Measurements from ENCODE around the gene FGD3. TPM values are rescaled to one million over a fixed set of nuclear protein-coding genes. Genes with fewer than 3 reads are reported as not detected.

Gene FGD3
- total RNA-seq, 3 donors from 2014 or later, result 10.2 to 18.0 (median 10.4) TPM

- peak in 1 of 2 donors; percentile 28 for DNase-seq (ENCODE audit: low spot score in 2 of 2)
- Histone ChIP-seq H3K4me1 (no peaks in the 10 kb centered on the region), H3K4me3 (no peak overlapping the region), H3K27me3 (no peaks in the 10 kb centered on the region), H3K9me3 (no peaks in the 10 kb centered on the region), H3K27ac (no peak overlapping the region), H3K36me3 (no peaks in the 10 kb centered on the region)
- intact Hi-C loops (cut with DNase I; ENCODE audit: low total_unique reads), result loop anchor here (10.0 kb wide), 1 partner anchor 510 kb away; no protein-coding TSS in a partner anchor
- TF ChIP-seq POLR2AphosphoS5 (IDR thresholded peaks at IDR 0.05) (no peak), POLR2A (IDR thresholded peaks at IDR 0.05) (no peak)
- TF ChIP-seq, protein P1, sequence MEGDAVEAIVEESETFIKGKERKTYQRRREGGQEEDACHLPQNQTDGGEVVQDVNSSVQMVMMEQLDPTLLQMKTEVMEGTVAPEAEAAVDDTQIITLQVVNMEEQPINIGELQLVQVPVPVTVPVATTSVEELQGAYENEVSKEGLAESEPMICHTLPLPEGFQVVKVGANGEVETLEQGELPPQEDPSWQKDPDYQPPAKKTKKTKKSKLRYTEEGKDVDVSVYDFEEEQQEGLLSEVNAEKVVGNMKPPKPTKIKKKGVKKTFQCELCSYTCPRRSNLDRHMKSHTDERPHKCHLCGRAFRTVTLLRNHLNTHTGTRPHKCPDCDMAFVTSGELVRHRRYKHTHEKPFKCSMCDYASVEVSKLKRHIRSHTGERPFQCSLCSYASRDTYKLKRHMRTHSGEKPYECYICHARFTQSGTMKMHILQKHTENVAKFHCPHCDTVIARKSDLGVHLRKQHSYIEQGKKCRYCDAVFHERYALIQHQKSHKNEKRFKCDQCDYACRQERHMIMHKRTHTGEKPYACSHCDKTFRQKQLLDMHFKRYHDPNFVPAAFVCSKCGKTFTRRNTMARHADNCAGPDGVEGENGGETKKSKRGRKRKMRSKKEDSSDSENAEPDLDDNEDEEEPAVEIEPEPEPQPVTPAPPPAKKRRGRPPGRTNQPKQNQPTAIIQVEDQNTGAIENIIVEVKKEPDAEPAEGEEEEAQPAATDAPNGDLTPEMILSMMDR (IDR thresholded peaks at IDR 0.05), result no peak
Observed at GRCh38 chr9:92954886-92955285, 7.6 kb downstream of the FGD3 start.

DNA sequence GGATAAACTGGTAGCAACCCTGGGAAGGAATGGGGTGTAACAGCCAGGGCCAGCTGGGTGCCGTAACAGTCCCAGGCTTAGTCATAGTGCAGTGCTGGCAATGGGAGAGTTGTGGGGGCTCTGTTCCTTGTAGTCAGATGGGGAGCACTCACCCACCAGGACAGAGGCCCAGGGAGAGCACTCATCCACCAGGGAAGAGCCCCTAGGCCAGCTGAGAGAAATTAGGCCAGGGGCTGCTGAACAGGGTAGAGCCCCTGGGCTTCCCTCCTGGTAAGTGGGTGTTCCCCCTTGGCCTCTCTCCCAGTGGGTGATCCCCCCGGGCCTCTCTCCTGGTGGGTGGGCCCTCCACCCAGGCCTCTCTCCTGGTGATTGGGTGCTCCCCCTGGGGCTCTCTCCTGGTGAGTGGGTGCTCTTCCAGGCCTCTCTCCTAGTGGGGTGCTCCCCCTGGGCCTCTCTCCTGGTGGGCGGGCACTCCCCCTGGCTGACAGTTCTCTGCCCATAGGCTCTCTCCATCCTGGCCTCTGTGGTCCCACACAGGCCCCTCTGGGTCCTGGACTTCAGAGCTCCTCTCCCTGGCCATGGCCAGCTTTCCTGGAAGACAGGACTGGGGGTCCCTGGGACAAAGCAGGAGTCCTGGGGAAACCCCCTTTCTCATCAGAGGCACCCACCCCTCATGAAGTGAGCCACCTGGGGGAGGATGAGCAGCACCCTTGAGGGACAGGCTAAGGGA is 13.4 kb downstream of the FGD3 start:
- peak in 1 of 2 donors; percentile 14 for DNase-seq (ENCODE audit: low spot score in 2 of 2)
- Histone ChIP-seq H3K4me3 (no peak overlapping the region), H3K9me3 (no peaks in the 10 kb centered on the region), H3K27me3 (no peaks in the 10 kb centered on the region), H3K27ac (peak overlapping the region in 1 of 2 donors; percentile 7), H3K4me1 (no peaks in the 10 kb centered on the region), H3K36me3 (no peaks in the 10 kb centered on the region)
- TF ChIP-seq POLR2AphosphoS5 (IDR thresholded peaks at IDR 0.05) (no peak), POLR2A (IDR thresholded peaks at IDR 0.05) (no peak)
- TF ChIP-seq, protein P1 (IDR thresholded peaks at IDR 0.05), result no peak
- intact Hi-C loops (cut with DNase I; ENCODE audit: low total_unique reads), result no loop called here

- H3K36me3 ChIP-seq, result no peaks in the 10 kb centered on the region
- H3K9me3 ChIP-seq, result no peaks in the 10 kb centered on the region
- intact Hi-C loops (cut with DNase I; ENCODE audit: low total_unique reads), result loop anchor here (2.0 kb wide), 1 partner anchor 37 kb away; no protein-coding TSS in a partner anchor
- H3K27me3 ChIP-seq, result no peaks in the 10 kb centered on the region
- peak overlapping the region in 1 of 2 donors; percentile 7 for H3K27ac ChIP-seq
- no peak for TF ChIP-seq POLR2AphosphoS5 (IDR thresholded peaks at IDR 0.05)
- TF ChIP-seq, protein P1 (IDR thresholded peaks at IDR 0.05), result no peak
- peak in 1 of 2 donors; percentile 28 for DNase-seq (ENCODE audit: low spot score in 2 of 2)
- no peaks in the 10 kb centered on the region for H3K4me1 ChIP-seq
- no peak overlapping the region for H3K4me3 ChIP-seq
Observed at GRCh38 chr9:92961627-92962302, 14.4 kb downstream of the FGD3 start.

DNA sequence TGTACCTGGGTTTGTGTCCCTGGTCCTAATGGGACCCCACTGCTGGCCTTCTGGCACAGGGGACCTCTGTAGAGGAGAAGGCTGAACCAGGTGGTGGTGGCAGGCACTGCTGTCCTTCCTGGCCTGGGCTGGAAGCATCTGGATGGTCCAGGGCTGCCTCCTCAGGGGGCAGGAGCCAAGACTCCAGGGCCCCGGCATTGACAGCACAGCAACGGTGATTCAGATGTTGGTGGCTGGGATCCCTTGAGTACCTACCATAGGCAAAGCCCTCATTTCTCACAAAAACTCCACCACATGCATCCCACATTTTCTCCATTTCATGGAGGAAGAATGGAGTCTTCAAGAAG is 15.0 kb downstream of the FGD3 start:
- peak in 1 of 2 donors; percentile 5 for DNase-seq (ENCODE audit: low spot score in 2 of 2)
- intact Hi-C loops (cut with DNase I; ENCODE audit: low total_unique reads), result loop anchor here (2.0 kb wide), 1 partner anchor 37 kb away; no protein-coding TSS in a partner anchor
- no peak for TF ChIP-seq POLR2AphosphoS5 (IDR thresholded peaks at IDR 0.05)
- TF ChIP-seq POLR2A (IDR thresholded peaks at IDR 0.05), result no peak
- TF ChIP-seq, protein P1 (IDR thresholded peaks at IDR 0.05), result no peak
- peak overlapping the region in 1 of 2 donors; percentile 53 for H3K27ac ChIP-seq
- no peaks in the 10 kb centered on the region for H3K36me3 ChIP-seq
- H3K27me3 ChIP-seq, result no peaks in the 10 kb centered on the region
- no peak overlapping the region for H3K4me3 ChIP-seq
- H3K9me3 ChIP-seq, result no peaks in the 10 kb centered on the region
- no peaks in the 10 kb centered on the region for H3K4me1 ChIP-seq

DNA sequence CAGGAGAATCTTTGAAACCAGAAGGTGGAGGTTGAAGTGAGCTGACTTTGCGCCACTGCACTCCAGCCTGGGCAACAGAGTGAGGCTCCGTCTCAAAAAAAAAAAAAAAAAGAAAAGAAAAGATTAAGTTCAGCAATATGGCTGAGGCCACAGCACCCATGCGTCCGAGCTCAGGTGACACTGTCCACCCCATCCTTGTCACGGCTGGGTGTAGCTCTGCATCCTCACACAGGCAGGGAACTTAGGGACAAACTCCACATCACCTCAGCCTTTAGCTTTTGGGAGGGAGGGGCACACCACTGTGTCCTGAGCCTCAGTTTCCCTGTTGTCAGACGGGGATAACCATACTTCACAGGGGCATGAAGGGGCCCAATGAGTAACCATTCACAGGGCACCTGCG is 15.5 kb downstream of the FGD3 start:
- intact Hi-C loops (cut with DNase I; ENCODE audit: low total_unique reads), result loop anchor here (2.0 kb wide), 1 partner anchor 38 kb away; no protein-coding TSS in a partner anchor
- Histone ChIP-seq H3K27me3 (no peaks in the 10 kb centered on the region), H3K4me3 (no peak overlapping the region), H3K27ac (no peak overlapping the region), H3K36me3 (no peaks in the 10 kb centered on the region), H3K9me3 (no peaks in the 10 kb centered on the region), H3K4me1 (no peaks in the 10 kb centered on the region)
- DNase-seq (ENCODE audit: low spot score in 2 of 2), result peak in 1 of 2 donors; percentile 33
- TF ChIP-seq POLR2AphosphoS5 (IDR thresholded peaks at IDR 0.05) (no peak), POLR2A (IDR thresholded peaks at IDR 0.05) (no peak)
- TF ChIP-seq, protein P1 (IDR thresholded peaks at IDR 0.05), result no peak
